DMS53 (cell line): ENCODE results near the gene TMEM151B.

Experiments used
- DNase-seq: peaks from one replicate; lab custom pipeline; 2025; lab: John Stamatoyannopoulos, UW

Gene TMEM151B

GRCh38 chr6:44278774-44279697 lies 8.8 kb downstream of the TMEM151B start:
- DNase-seq = peak; percentile 29

GRCh38 chr6:44284121-44284520 lies 13.9 kb downstream of the TMEM151B start:
- DNase-seq = no peak

GRCh38 chr6:44284867-44285266 lies 14.6 kb downstream of the TMEM151B start:
- DNase-seq = no peak

- peak; percentile 16 for DNase-seq
Observed at GRCh38 chr6:44285552-44286284, 15.5 kb downstream of the TMEM151B start.

GRCh38 chr6:44286285-44286565 lies 16.0 kb downstream of the TMEM151B start:
- peak; percentile 27 for DNase-seq

DNA sequence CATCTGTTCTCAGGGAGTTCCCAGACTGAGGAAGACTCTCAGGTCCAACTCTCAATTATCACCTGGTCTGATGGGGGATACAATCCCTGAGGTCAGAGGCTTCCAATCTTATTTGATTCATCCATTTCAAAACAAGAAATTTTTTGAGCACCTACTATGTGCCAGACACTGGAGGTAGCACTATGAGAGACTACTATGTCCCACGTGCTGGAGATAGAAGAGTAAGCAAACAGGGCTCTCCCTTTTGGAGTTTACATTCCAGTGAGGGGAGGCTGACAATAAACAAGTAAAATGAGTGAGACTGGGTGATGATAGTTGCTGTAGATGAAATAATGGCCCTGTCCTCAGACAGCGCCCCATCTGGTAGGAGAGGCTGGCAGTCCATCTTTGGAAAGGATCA lies 16.5 kb downstream of the TMEM151B start:
- no peak for DNase-seq

DNA sequence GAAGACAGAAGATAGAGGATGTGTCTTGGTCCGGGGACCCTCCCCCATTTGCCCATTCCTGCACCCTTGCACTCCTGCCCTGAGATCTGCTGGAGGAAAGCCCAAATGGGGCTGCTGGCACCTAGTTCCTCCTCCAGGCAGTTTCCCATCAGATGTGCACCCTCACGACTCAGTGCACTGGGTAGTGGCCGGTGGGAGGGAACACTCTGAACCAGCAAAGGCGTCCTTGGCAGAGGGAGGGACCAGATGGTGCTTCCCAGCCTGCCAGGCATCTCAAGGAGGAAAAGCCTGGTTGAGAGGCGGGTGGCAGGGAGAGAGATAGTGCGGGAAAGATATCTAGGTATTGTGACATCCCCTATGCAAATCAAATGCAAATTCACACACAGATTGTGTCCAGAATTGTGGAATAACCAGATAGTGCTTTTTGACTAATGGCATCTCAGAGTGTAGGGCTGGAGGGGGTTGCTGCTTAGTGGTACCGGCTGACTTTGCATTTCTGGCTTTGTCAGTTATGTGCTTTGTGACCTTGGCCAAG lies 19.5 kb downstream of the TMEM151B start:
- no peak for DNase-seq

- peak; percentile 13 for DNase-seq
Observed at GRCh38 chr6:44291841-44292240, 21.6 kb downstream of the TMEM151B start.

DNA sequence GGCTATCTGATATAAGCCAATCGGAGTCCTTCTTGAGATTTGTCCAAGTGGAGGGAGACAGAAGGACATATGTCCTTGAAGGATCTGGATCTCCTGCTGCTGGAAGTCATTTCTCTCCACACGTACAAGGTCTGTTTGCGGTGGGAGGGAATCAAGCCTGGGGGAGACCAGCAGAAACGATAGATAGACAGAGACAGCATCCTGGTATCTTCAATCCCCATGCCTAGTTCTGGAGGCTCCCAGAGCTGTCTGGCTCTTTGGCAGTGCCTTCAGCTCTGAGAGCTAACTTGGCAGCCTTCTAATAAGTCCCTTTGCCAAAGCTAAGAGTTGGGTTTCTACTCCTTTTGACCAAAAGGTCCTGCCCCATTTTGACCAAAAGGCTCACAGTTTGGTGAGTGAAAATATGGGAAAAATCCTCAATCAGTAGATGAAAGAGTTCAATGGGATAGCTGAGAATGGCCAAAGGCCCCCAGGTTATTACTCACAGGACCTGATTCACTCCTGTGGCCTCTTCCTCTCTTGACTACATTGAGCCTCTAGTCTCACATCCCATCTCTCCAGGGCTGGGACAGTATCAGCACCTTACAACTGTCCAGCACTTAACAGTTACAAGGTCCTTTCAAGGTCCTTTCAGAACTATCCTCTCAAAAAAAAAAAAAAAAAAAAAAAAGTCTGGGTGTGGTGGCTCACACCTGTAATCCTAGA lies 22.6 kb downstream of the TMEM151B start:
- DNase-seq = no peak

GRCh38 chr6:44294832-44295791 lies 24.9 kb downstream of the TMEM151B start:
- peak; percentile 36 for DNase-seq

GRCh38 chr6:44297063-44298038 lies 27.1 kb downstream of the TMEM151B start:
- DNase-seq = peak; percentile 72

DNA sequence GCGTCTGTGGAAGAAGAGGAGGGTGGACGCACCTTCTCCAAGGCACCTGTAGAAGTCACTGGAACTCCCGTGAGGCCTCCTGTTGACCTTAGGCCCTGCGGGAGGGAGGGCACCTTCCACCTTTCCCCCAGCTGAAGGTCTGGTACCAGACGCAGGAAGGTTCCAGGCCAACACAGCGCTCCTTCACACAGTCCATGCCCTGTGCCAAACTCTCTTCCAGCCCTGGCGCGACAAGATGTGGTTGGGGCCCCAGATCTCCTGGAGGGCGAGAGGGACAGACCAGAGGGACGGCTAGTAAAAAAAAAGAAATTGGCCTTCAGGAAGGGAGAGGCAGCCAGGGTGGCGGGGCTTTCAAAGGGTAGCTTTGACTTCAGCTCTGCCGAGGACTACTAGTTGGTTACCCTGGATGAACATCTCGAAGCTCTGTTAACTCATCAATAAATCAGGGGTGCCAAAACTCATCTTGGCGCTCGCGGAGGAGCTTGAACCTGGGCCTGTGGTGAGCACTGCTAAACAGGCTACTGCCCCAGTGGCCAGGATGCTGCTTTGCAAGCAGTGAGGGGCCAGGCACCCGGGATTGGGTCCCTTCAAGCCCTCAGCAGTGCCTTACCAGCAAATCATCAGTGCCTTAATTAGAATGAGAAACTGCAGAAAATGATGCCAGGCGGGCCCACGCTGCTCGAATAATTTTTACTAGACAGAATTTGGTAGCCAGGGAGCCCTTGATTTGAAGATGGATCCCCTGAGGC lies 28.0 kb downstream of the TMEM151B start:
- peak; percentile 60 for DNase-seq

- peak; percentile 29 for DNase-seq
Observed at GRCh38 chr6:44298864-44299263, 28.6 kb downstream of the TMEM151B start.

DNA sequence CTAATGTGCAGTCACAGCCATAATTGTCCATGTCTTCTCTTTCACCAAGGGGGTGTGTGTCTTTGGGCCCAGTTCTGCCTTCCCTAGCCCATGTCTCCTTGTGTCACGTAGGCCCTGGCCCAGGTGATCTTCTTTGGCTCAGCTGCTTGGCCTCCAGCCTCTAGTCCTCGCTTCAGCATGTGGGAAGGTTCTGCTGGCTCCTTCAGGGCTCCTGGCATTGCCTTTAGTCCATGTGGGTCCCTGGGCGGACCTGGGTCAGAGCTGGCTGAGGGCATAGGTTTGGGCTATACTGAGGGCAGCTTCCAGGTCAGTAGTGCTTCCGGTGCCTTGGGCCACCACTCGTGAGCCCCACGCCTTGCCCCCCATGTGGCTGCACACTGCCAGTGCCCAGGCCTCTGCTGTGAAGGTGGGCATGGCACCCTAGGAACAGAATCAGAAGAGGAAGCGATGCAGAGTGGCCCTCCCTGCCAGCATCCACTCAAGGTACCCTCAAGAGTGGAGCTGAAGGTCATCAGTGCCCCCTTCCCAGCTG lies 30.1 kb downstream of the TMEM151B start:
- no peak for DNase-seq

DNA sequence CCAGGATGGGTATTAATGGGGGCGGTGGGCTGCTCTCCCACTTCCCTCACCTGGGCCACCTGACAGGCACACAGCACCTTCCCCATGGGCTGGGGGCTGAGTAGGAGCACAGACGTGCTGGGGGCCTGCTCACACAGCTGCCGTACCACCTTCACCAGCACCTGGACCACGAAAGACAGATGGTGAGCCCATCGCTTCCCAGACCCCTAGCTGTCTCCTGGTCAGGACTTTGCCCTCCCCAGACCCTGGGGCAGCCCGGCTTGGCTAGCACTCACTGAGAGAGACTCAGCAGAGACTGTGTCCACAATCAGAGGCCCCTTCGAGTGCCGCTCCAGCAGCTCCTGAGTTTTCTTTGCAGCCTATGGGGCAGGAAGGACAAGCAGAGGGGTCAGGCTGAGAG lies 30.9 kb downstream of the TMEM151B start:
- no peak for DNase-seq

- no peak for DNase-seq
Observed at GRCh38 chr6:44301782-44302564, 31.7 kb downstream of the TMEM151B start.

GRCh38 chr6:44302856-44303255 lies 32.6 kb downstream of the TMEM151B start:
- no peak for DNase-seq

DNA sequence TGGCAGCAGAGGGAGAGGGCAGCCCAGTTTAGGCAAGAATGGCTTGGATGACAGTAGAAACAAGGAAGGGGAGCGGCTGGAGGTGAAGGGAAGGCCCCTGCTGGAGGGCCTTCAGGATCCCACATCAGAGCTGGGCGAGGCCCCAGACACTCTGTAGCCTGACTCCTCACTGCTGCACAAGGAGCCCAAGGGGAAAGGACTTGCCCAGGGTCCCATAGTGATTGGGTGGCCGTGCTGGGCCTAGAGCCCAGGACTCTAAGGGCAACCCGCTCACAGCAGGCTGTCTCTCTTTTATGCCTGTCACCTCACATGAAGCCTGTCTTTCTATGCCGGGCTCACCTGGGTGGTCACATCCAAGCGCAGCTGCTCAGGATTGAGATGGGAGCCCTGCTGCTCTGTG lies 33.6 kb downstream of the TMEM151B start:
- DNase-seq = no peak
